Spleen (tissue), 7 donors: ENCODE measurements around the gene GATA3.

Source experiments
- POLR2A ChIP-seq, 3 donors: fragments of 450-650 bp; IDR thresholded peaks; one replicate each; pipeline ENCODE4 v1.5.1; 2017; ENCODE audit warnings: antibody characterized with exemption in 3 of 3, mild to moderate bottlenecking in 1 of 3
- TF ChIP-seq, protein P1 (sequence below), 11 experiments: fragments of 200-600 bp in 7 of 11; fragments of 450-650 bp in 4 of 11; sonication (generic) in 4 of 11; IDR thresholded peaks in 8 of 11; conservative IDR thresholded peaks in 3 of 11; 1 replicate in 7 of 11; 2 replicates in 4 of 11; pipeline versions ENCODE4 v1.4.0 to v1.8.0; 2016 to 2021; ENCODE audit warnings: antibody characterized with exemption in 11 of 11, inconsistent platforms in 4 of 11, mild to moderate bottlenecking in 1 of 11
- donor health status: DM: no; HTN: no; CAD: no; lungs with moderate emphysema.
- donor health status: DM: no; HTN: no; CAD: no.
- donor health status: DM: no; HTN: no; CAD: no.

DNA sequence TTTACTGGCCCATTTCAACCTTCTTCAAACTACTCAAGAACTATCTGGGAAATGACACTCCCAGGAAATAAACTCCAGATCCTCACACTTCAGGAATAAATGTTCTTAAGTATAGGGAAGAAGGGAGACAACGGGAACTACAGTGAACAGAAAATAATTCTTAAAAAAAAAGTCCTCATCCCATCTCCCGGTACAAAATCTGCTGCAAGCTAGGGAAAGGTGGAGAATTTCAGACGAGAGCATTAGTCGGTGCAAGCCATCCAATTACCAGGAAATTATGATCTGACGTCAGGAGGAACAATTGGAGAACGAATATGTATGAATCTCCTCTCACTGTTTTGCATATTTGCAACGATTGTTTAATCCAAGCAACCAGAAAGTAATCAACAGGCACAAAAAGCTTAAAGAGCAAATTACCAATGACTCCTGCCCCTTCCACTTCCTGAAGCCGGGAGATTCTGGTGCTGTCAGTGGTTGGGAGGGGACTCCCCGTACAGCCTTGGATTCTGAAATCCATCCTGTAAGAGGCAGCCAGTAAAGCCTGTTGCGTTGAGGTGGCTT is 15.1 kb upstream of the GATA3 start:
- TF ChIP-seq, protein P1, sequence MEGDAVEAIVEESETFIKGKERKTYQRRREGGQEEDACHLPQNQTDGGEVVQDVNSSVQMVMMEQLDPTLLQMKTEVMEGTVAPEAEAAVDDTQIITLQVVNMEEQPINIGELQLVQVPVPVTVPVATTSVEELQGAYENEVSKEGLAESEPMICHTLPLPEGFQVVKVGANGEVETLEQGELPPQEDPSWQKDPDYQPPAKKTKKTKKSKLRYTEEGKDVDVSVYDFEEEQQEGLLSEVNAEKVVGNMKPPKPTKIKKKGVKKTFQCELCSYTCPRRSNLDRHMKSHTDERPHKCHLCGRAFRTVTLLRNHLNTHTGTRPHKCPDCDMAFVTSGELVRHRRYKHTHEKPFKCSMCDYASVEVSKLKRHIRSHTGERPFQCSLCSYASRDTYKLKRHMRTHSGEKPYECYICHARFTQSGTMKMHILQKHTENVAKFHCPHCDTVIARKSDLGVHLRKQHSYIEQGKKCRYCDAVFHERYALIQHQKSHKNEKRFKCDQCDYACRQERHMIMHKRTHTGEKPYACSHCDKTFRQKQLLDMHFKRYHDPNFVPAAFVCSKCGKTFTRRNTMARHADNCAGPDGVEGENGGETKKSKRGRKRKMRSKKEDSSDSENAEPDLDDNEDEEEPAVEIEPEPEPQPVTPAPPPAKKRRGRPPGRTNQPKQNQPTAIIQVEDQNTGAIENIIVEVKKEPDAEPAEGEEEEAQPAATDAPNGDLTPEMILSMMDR (IDR thresholded peaks at IDR 0.05 in 8 of 11, conservative IDR thresholded peaks at IDR 0.05 in 3 of 11): no peak
- TF ChIP-seq POLR2A (IDR thresholded peaks at IDR 0.05): no peak
